Ovary (tissue), 3 donors: ENCODE measurements around the gene STAT4.

Experiments used
- CTCF ChIP-seq, 3 donors: fragments of 450-650 bp in 2 of 3; fragments of 200-600 bp in 1 of 3; IDR thresholded peaks; one replicate each; pipeline versions ENCODE4 v1.5.1 to v1.8.0; 2016 to 2022; ENCODE audit warnings: antibody characterized with exemption in 3 of 3, mild to moderate bottlenecking in 1 of 3
- EP300 ChIP-seq: sonication (generic); formaldehyde crosslinking; IDR thresholded peaks from one replicate; pipeline ENCODE4 v1.6.1; 2017; ENCODE audit warnings: antibody characterized with exemption
- POLR2A ChIP-seq: fragments of 450-650 bp; IDR thresholded peaks from one replicate; pipeline ENCODE4 v1.6.1; 2017; ENCODE audit warnings: antibody characterized with exemption, mild to moderate bottlenecking, moderate library complexity
- donor health status: DM: no; HTN: no; CAD: no.

GRCh38 chr2:191189112-191189635 lies 38.4 kb upstream of the STAT4 start:
- TF ChIP-seq EP300 (no peak), CTCF (IDR thresholded peaks at IDR 0.05) (no peak), POLR2A (no peak)
